Stromal cell of bone marrow (primary cell): Measurements from ENCODE around the gene ARFGAP1.

Source experiments
- DNase-seq: peaks from one replicate; pipeline ENCODE4 v3.0.0-alpha.2; 2012; ENCODE audit warnings: low read depth

Gene ARFGAP1

GRCh38 chr20:63309261-63310071 is 36.9 kb downstream of the ARFGAP1 start:
- no peak for DNase-seq

DNA sequence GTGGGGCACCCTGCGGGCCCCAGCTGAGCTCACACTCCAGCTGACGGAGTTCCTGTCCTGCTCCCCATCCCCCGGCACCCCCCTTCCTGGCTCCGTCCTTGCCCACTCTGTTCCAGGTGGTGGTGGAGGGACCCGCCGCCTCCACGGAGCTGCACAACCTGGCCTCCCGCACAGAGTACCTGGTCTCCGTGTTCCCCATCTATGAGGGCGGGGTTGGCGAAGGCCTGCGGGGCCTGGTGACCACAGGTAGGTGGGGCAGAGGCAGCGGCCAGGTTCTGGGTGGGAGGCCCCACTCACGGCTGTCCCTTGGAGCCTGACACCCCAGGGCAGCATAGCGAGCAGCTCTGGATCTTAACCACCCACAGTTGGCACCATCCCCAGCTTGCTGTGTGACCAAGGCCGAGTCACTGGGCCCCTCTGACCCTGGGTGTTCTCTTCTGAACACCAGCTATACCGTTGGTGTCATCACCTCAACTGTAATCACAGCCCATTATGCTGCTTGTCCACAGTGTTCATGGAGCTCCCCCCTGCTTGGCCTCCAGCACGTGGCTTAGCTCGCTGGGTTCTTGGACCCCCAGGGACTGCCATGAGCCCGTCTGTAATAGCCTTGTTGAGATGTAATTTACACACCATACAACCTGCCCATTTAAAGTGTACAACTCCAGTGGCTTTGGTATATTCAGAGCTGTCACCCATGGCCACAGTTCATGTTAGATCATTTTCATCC is 37.8 kb downstream of the ARFGAP1 start:
- no peak for DNase-seq

- DNase-seq: no peak
Observed at GRCh38 chr20:63311186-63311832, 38.7 kb downstream of the ARFGAP1 start.

DNA sequence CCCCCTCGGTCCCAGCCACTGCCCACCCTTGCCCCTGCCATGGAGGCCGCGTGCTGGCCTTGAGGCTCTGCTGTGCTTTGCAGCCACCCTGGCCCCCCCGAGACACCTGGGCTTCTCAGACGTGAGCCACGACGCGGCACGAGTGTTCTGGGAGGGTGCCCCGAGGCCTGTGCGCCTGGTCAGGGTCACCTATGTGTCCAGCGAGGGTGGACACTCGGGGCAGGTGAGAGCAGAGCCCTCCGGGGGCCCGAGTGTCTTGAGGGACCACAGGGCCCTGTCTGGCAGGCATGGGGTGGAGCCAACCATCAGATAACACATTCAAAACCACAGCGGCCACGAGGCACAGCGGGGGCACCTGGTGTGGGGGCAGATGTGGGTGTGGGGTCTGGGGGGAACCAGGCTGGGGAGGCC is 39.2 kb downstream of the ARFGAP1 start:
- no peak for DNase-seq

DNA sequence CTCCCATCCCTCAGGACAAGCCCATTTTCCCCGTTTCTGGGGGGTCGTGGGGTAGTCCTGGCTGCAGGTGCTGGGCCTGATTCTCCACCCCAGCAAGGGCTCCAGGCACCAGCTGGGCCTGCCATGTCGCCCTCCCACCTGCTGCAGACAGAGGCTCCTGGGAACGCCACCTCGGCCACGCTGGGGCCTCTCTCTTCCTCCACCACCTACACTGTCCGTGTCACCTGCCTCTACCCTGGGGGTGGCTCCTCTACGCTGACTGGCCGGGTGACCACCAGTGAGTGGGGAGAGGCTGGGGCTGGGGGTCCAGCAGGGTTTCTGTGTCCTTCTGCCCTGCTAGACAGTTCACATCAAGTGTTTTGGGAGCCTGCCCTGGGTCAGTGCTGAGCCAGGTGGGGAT is 39.7 kb downstream of the ARFGAP1 start:
- DNase-seq: no peak

DNA sequence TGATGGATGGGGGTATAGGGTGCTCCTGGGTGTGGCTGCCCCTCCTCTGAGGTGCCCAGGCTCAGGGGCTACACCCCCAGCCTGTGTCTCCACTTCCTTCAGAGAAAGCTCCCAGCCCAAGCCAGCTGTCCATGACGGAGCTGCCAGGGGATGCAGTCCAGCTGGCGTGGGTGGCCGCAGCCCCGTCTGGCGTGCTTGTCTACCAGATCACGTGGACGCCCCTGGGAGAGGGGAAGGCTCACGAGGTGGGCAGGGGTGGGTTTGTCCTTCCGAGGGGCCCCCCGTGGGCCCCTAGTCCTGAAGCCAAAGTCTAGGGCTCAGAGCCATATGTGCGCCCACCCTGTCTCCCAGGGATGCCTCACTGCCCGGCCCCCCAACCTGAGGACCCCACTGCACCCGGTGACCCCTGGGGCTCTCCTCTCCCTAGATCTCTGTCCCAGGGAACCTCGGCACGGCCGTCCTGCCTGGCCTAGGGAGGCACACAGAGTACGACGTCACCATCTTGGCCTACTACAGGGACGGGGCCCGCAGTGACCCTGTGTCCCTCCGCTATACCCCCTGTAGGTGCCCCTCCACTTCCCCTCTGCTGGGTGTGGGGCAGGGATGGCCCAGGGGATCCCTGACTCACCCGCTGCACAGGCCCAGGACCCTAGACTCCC is 40.2 kb downstream of the ARFGAP1 start:
- DNase-seq: no peak

DNA sequence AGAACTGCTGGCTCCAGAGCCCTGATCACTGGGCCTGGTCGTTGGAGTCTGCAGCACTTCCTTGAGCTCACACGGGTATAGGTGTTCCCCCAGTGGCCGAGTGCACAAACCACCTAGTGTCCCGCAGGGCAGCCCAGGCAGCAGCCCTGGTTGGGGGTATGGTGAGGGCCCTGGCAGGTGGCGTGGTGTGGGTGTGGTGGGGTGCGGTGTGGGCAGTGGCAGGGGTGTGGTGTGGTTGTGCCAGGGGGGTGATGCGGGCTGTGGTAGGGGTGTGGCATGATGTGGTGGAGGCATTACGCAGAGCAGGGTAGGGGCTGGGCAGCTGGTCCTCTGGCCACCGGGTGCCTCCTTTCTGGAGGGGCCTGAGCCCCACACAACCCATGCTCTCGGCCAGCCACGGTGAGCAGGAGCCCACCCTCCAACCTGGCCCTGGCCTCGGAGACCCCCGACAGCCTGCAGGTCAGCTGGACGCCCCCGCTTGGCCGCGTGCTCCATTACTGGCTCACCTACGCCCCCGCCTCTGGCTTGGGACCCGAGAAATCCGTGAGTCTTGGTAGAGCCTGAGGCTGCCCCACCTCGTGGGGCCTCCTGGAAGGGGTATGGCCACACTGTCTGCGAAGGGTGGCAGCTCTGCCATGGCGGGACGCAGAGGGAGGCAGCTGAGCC is 40.9 kb downstream of the ARFGAP1 start:
- DNase-seq: no peak

DNA sequence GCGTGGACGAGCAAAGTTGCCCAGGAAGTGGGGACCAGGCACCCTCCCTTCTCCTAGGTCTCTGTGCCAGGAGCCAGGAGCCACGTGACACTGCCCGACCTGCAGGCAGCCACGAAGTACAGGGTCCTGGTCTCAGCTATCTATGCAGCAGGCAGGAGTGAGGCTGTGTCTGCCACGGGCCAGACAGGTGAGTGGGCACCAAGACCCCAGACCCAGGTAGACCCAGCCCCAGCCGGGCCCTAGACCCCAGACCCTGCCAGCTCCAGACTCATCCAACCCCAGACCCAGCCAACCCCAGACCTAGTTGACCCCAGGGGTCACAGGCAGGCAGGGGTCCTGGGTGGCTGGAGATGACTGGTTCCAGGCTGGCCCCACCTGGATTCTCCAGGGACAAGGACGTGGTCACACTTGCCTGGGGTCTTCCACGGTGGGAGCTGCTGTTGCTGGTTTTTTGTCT is 41.4 kb downstream of the ARFGAP1 start:
- no peak for DNase-seq

- DNase-seq: no peak
Observed at GRCh38 chr20:63314566-63315239, 42.1 kb downstream of the ARFGAP1 start.

DNA sequence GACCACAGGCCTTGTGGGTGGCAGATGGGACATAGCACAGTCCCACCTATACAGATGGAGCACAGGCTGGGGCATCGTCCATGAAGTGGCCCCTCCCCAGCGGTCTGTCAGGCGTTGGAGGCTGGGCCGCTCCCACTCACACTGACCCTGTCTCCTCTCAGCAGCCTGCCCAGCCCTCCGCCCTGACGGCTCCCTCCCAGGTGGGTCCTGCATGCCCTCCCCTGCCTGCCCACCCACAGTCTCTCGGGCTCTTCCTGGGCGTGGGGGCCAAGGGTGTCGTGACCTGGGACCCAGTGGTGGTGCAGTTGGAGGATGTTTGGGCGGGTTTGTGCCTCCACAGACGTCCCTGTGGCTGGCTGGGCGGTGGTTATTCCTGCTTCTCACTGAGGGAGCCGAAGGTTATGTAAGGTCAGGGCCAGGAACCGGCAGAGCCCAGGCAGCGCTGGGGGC is 42.7 kb downstream of the ARFGAP1 start:
- no peak for DNase-seq

DNA sequence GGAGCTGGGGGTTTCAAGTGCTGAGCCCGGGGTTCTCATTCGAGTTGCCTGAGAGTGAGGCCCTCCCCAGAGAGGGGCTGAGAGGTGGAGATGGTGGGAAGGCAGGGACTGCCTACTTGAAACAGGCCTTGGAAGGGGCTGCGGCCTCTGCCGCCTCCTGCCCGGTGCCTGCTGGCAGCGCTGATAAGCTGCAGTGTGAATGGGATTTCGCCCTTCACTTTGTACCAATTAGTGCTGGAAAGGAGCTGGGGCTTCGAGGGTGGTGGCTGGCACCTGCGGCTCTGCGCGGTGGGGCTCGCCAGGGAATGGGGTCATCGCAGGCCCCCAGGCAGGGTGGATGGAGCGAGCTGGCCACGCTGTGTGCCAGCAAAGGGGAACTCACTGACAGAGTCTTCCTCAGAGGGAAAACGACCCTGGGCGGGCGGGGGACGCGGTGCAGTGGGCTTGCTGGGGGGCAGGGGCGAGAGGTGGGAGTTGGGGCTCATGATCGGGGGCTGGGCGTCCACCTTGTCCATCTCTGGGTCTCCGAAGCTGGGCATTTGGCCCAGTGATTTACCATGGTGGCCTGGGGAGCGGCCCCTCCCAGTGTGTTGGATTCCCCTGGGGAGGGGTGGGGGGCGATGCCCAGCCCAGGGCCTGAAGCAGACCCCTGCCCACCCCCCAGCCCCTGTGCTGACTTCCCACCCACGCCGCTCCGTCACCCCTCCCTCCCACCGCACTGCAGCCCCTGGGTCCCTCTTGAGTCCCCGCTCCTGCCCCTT is 43.3 kb downstream of the ARFGAP1 start:
- no peak for DNase-seq

GRCh38 chr20:63316502-63316921 is 43.9 kb downstream of the ARFGAP1 start:
- DNase-seq: no peak

DNA sequence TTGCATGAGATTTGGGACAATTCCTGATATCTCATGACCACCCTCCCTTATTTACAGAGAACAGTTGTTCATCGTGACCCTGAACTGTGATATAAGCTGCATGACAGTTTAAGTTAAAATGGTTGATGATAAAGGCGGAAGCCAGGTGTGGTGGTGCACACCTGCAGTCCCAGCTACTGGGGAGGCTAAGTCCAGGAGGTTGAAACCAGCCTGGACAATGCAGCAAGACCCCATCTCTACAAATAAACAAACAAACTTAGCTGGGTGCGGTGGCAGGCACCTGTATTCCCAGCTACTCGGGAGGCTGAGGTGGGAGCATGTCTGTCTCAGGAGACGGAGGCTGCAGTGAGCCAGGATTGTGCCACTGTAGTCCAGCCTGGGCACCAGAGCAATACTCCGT is 44.4 kb downstream of the ARFGAP1 start:
- DNase-seq: no peak

GRCh38 chr20:63317601-63318291 is 45.1 kb downstream of the ARFGAP1 start:
- no peak for DNase-seq

DNA sequence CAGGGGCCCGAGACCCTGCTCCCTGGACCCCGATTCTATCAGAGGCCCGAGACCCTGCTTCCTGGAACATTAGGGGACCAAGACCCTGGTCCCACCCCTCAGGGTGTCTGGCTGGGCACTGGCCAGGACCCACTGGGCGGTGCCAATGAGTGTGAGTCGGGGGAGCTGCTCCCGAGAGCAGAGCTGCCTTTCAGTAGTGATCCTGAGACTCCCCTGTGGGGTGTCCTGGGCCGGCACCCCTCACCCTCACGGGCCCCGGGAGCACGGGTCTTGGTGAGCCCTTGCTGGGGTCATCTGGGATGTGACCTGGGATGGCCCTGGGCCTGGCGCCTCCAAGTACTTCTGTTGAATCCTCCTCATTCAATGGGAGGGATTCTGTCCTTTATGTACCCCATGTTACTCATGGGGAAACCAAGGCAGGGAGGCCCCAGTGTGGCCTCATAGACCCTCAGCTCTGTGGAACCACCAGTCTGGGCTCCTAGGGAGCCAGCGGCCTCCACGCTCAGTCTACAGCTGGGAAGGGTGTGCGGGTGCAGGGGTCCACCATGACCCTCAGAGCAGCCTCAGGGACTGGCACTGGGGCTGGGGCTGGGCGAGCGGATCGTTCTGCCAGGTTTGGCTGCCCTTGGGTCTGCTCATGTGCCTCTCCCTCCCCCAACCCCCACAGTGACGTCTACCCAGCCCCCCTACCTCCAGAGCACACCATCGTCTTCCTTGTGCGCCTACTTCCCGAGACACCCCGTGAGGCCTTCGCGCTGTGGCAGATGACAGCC is 46.0 kb downstream of the ARFGAP1 start:
- DNase-seq: no peak

DNA sequence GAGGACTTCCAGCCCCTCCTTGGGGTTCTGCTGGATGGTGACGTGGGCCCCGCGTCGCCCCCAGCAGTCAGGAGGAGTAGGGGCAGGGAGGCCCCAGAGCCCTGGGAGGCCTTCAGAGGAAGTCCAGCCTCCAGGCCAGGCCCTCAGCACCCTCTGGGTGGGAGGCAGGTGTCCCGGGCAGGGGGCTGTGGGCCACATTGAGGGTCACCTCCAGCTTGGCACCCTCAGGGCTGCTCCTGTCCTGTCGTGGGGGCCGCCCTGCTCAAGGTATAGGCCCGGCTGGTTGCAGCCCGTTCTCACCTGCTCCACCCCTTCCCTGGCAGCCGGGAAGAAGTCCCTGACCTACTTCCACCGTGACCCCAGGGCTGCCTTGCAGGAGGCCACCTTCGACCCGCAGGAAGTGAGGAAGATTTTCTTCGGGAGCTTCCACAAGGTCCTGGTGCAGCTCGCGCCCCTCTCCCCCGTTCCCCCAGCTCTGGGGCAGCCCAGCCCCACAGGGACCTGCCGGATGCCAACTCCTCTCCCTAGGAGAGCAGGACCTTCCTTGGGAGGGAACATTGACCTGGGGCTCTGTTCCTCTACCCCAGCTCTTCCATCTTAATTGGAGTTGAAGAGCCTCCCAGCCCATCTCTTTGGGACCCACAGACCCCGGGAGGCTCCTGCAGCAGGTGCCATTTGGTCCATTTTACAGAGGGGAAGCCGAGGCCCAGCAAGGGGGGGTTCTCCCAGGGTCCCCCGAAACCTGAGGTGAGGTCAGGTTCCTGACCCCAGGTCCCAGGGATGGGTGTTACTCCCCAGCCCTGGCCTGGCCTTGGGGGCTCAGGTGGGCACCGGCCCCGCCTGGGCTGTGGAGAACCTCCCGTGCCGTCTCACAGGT is 46.8 kb downstream of the ARFGAP1 start:
- no peak for DNase-seq

DNA sequence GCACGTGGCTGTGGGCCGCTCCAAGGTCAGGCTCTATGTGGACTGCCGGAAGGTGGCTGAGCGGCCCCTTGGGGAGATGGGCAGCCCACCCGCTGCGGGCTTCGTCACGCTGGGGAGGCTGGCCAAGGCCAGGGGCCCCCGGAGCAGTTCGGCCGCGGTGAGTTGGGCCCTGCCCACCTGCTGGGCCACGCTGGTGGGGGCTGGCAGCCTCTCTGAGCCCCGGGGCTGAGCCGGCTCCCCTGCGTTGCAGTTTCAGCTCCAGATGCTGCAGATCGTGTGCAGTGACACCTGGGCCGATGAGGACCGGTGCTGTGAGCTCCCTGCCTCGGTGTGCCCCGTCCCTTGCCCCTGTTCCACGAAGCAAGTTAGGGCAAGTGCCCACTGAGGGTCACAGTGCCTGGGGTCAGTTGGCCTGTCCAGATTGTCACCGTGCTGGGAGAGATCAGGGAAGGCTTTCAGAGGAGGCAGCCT is 47.5 kb downstream of the ARFGAP1 start:
- no peak for DNase-seq

DNA sequence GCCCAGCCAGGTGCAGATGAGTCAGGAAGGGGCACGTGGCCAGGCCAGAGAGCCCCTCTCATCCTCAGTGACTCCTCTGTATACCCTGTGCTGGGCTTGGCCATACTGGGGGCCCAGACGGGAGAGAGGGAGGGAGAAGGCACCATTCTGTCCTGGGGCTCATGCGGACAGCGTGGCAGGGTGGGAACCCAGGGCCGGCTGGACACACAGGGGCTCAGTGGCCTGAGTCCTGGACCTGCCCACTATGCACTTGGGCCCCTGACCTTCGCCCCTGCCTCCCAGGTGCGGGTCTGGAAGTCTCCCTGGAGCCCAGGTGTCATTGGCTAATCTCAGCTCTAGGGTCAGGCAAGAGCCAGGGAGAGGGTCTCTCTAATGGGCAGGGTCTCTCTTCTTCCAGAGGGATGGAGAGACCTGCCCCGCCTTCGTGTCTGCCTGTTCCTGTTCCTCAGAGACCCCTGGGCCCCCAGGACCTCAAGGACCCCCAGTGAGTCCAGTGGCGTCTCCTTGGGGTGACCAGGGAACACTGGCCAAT is 48.1 kb downstream of the ARFGAP1 start:
- DNase-seq: no peak
